H1 (cell line): ENCODE data around the gene ELL2. TPM values are rescaled to one million over a fixed set of nuclear protein-coding genes. Genes with fewer than 3 reads are reported as not detected.

Experiments used
- ASH2L ChIP-seq: fragments of 200-600, 300-600 bp; sonication (generic); IDR thresholded peaks from one replicate; pipeline ENCODE4 v1.7.1; 2017; ENCODE audit warnings: low read length
- CREB1 ChIP-seq: IDR thresholded peaks from 2 replicates; pipeline ENCODE4 v1.6.1; 2012; ENCODE audit warnings: inconsistent platforms
- EP300 ChIP-seq, 2 experiments: IDR thresholded peaks; 1 replicate in 1 of 2; 2 replicates in 1 of 2; pipeline ENCODE4 v1.6.1; 2011 to 2012; ENCODE audit warnings: low read depth in 2 of 2, low read length in 2 of 2, mild to moderate bottlenecking in 2 of 2, borderline replicate concordance in 1 of 2, inconsistent platforms in 1 of 2, moderate library complexity in 1 of 2
- EZH2 ChIP-seq: fragments of 200-600 bp; sonication (generic); IDR thresholded peaks from 2 replicates; pipeline ENCODE4 v1.7.1; 2012; ENCODE audit warnings: low read depth, mild to moderate bottlenecking, moderate library complexity, low read length, inconsistent platforms; ENCODE audit not compliant: severe bottlenecking
- HDAC2 ChIP-seq, 2 experiments: fragments of 300-600 bp in 1 of 2; sonication (generic) in 1 of 2; IDR thresholded peaks; 2 replicates each; pipeline ENCODE4 v1.6.1; 2011 to 2012; ENCODE audit warnings: low read depth in 2 of 2, low read length in 2 of 2, mild to moderate bottlenecking in 2 of 2, moderate library complexity in 2 of 2, borderline replicate concordance in 1 of 2, inconsistent platforms in 1 of 2
- JUND ChIP-seq: IDR thresholded peaks from 2 replicates; pipeline ENCODE4 v1.6.1; 2011; ENCODE audit warnings: mild to moderate bottlenecking, improper control_type of control experiment, low read length
- RAD21 ChIP-seq, 2 experiments: IDR thresholded peaks in 1 of 2; conservative IDR thresholded peaks in 1 of 2; 2 replicates each; pipeline ENCODE4 v1.6.1; 2011; ENCODE audit warnings: low read depth in 2 of 2, low read length in 2 of 2, improper control_type of control experiment in 1 of 2, inconsistent platforms in 1 of 2, mild to moderate bottlenecking in 1 of 2, moderate library complexity in 1 of 2
- SIN3A ChIP-seq, 2 experiments: IDR thresholded peaks in 1 of 2; conservative IDR thresholded peaks in 1 of 2; 2 replicates each; pipeline ENCODE4 v1.6.1; 2011 to 2012; ENCODE audit warnings: low read length in 2 of 2, improper control_type of control experiment in 1 of 2, low read depth in 1 of 2, mild to moderate bottlenecking in 1 of 2
- SIRT6 ChIP-seq: IDR thresholded peaks from one replicate; pipeline ENCODE4 v1.7.1; 2012; ENCODE audit warnings: low read length, inconsistent platforms
- SP1 ChIP-seq: IDR thresholded peaks from 2 replicates; pipeline ENCODE4 v1.6.1; 2011; ENCODE audit warnings: low read depth, low read length
- SP2 ChIP-seq: IDR thresholded peaks from 2 replicates; pipeline ENCODE4 v1.6.1; 2012; ENCODE audit warnings: mild to moderate bottlenecking, low read length, inconsistent platforms
- SP4 ChIP-seq: IDR thresholded peaks from 2 replicates; pipeline ENCODE4 v1.6.1; 2012; ENCODE audit warnings: low read length, inconsistent platforms
- TBP ChIP-seq: IDR thresholded peaks from 2 replicates; pipeline ENCODE4 v1.6.1; 2011; ENCODE audit warnings: low read depth, low read length, improper control_type of control experiment
- TCF12 ChIP-seq: IDR thresholded peaks from 2 replicates; pipeline ENCODE4 v1.6.1; 2011; ENCODE audit warnings: low read depth, mild to moderate bottlenecking, low read length
- TEAD4 ChIP-seq: IDR thresholded peaks from 2 replicates; pipeline ENCODE4 v1.6.1; 2012; ENCODE audit warnings: low read depth, low read length, inconsistent platforms, mixed read lengths
- polyA plus RNA-seq, 7 experiments: library from polyadenylated mRNA; depleted of rRNA in 3 of 7; stranded (reverse) in 5 of 7; unstranded in 2 of 7; fragments of >200 nt in 5 of 7; fragments of 200-250 nt in 2 of 7; gene quantifications; 1 replicate in 5 of 7; 2 replicates in 1 of 7; 4 replicates in 1 of 7; pipeline versions ENCODE4 v1.2.1 to v1.2.3, GENCODE V29; 2011 to 2013; ENCODE audit warnings: missing spikeins in 2 of 7, mixed read lengths in 2 of 7
- total RNA-seq: library from RNA; stranded (reverse); fragmentation: NEBNext Ultra II Directional; extraction: Animal tissue kit (Norgen Biotek cat#: 25700); gene quantifications from 2 replicates; pipeline ENCODE4 v1.2.1, GENCODE V29; 2021
- TF ChIP-seq, protein P1 (sequence below), 3 experiments: IDR thresholded peaks; 1 replicate in 2 of 3; 2 replicates in 1 of 3; pipeline versions ENCODE4 v1.5.1 to v1.6.1; 2011; ENCODE audit warnings: low read length in 3 of 3, mild to moderate bottlenecking in 3 of 3, inconsistent platforms in 2 of 3, low read depth in 1 of 3, moderate library complexity in 1 of 3; ENCODE audit not compliant: insufficient read depth in 1 of 3; ENCODE audit errors: control extremely low read depth in 1 of 3

The ELL2 gene
- total and polyA plus RNA-seq, 2 of the 8 experiments (the other 6 are each of a cell fraction or from before 2014, with no cell fraction given) = 6.3 to 29.4 TPM

DNA sequence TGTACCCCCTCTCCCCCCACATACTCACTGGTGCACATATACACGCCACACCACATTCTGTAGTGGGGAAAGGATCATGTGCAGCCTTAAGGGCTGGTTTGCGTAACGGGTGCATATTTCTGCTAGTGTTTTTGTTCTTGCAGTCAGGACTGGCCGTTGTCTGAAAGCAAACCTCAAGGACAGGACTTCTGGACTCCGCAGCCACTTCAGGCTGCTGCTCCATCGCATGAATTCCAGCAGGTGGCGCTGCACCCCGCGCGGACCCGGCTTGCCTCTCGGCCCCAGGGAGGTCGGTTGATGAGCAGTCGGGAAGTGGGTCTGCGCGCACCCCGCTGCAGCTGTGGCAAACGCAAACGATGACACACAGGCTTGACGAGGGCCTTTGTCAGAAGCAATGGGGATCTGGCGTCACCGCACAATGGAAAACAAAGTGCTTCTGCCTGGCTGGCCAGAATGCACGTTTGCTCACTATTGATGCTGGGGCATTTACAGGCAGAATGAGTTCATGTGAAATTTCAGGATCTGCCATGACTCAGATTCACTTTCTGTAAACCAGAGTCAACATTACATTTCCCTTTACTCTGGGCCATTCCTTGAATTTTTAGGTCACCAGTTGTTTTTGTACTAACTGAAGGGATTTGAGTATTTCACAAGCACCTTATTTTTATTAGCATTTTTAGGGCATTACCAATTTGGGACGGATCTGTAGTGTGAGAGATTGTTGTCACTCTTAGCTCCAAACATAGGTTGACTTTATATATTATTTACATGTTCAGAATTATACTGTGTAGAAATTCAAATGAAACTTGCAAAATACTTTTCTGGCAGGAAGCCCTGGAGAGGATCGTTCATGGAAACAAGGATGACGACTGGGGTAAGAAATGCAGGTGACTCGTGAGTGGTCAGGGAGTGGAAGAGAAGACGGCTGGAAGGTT is 102.7 kb downstream of the ELL2 start (continued):
- TF ChIP-seq TEAD4 (peak; percentile 87), RAD21 (IDR thresholded peaks at IDR 0.05 in 1 of 2, conservative IDR thresholded peaks at IDR 0.05 in 1 of 2; ENCODE audit: low read depth in 2 of 2, low read length in 2 of 2) (peak; percentile 99), JUND (peak; percentile 80), EP300 (IDR thresholded peaks at IDR 0.05; ENCODE audit: borderline replicate concordance in 1 of 2, low read depth in 2 of 2, low read length in 2 of 2) (peak in 1 of 2 experiments; percentile 39; a peak in 1 of 3 replicates), SP1 (0 out of 2 replicates have a peak, but pooled peaks have one; percentile 15), SIN3A (conservative IDR thresholded peaks at IDR 0.05 in 1 of 2, IDR thresholded peaks at IDR 0.05 in 1 of 2; ENCODE audit: low read depth in 1 of 2, low read length in 2 of 2) (peak in 1 of 2 experiments; percentile 28; a peak in 1 of 4 replicates), CREB1 (peak; percentile 91), SIRT6 (no peak), HDAC2 (IDR thresholded peaks at IDR 0.05; ENCODE audit: borderline replicate concordance in 1 of 2, low read depth in 2 of 2, low read length in 2 of 2) (no peak), ASH2L (peak; percentile 63), TCF12 (0 out of 2 replicates have a peak, but pooled peaks have one; percentile 17), SP4 (no peak), SP2 (no peak), EZH2 (no peak), TBP (no peak)
- TF ChIP-seq, protein P1, sequence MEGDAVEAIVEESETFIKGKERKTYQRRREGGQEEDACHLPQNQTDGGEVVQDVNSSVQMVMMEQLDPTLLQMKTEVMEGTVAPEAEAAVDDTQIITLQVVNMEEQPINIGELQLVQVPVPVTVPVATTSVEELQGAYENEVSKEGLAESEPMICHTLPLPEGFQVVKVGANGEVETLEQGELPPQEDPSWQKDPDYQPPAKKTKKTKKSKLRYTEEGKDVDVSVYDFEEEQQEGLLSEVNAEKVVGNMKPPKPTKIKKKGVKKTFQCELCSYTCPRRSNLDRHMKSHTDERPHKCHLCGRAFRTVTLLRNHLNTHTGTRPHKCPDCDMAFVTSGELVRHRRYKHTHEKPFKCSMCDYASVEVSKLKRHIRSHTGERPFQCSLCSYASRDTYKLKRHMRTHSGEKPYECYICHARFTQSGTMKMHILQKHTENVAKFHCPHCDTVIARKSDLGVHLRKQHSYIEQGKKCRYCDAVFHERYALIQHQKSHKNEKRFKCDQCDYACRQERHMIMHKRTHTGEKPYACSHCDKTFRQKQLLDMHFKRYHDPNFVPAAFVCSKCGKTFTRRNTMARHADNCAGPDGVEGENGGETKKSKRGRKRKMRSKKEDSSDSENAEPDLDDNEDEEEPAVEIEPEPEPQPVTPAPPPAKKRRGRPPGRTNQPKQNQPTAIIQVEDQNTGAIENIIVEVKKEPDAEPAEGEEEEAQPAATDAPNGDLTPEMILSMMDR (IDR thresholded peaks at IDR 0.05; ENCODE audit: control extremely low read depth in 1 of 3, insufficient read depth in 1 of 3, low read depth in 1 of 3, low read length in 3 of 3) = peak; percentile 89 to 97 (median 94)
